HCT116 (cell line): ENCODE measurements around the gene SIX6. TPM values are rescaled to one million over a fixed set of nuclear protein-coding genes. Genes with fewer than 3 reads are reported as not detected.
"Not testable (repeated sequence)": the region's sequence is repeated elsewhere in the genome, so short reads cannot be mapped to it uniquely, and the experiment has no call there.

Source experiments
- ATAC-seq: fragments of 200-7000 bp; cut with Tn5 transposase; 2 replicates; pipeline ENCODE4 v1.9.1; 2020; ENCODE audit warnings: mild to moderate bottlenecking, moderate library complexity
- Bru-seq: library from RNA; stranded (reverse); fragments of 400-500 nt; gene quantifications from one replicate; lab custom pipeline; 2021; lab: Mats Ljungman, UMichigan
- BruChase-seq, 2 experiments: library from RNA; stranded (reverse); fragments of 400-500 nt; gene quantifications; one replicate each; lab custom pipeline; 2021; lab: Mats Ljungman, UMichigan
- BruUV-seq: library from RNA; stranded (reverse); fragments of 400-500 nt; replicated peaks from 2 replicates; lab custom pipeline; 2021; lab: Mats Ljungman, UMichigan
- CTCF ChIA-PET: fragments of 300-600 bp; sonication (Branson Sonifier 250); formaldehyde crosslinking; loops from one replicate; lab custom pipeline; 2021; ENCODE audit warnings: antibody characterized with exemption; lab: Charles Lee
- POLR2A ChIA-PET: fragments of 300-600, 350-600 bp; sonication (Branson Sonifier 250); formaldehyde crosslinking; loops from one replicate; lab custom pipeline; 2021; ENCODE audit warnings: antibody characterized with exemption; lab: Charles Lee
- RAD21 ChIA-PET, 2 experiments: fragments of 300-600 bp; sonication (Branson Sonifier 250); formaldehyde crosslinking; loops; one replicate each; lab custom pipeline; 2023; ENCODE audit warnings: low total read pairs in 2 of 2; ENCODE audit not compliant: uncharacterized antibody in 2 of 2, unreplicated experiment in 2 of 2, low non-redundant PET in 1 of 2; lab: Charles Lee
- DNase-seq: peaks from one replicate; pipeline ENCODE4 v3.0.0-alpha.2; 2010; ENCODE audit warnings: low read depth, low spot score
- H2AFZ ChIP-seq: fragments of 200-600 bp; shearing (Covaris generic), sonication (generic); 2 replicates; pipeline ENCODE4 v1.6.1; 2017; ENCODE audit warnings: low read depth, mixed run types, mixed read lengths, antibody characterized with exemption, low read length; ENCODE audit not compliant: poor library complexity, severe bottlenecking
- H3K27ac ChIP-seq: 2 replicates; pipeline ENCODE4 v1.5.1; 2012; ENCODE audit warnings: low read depth, low read length
- H3K27me3 ChIP-seq: fragments of 200-600 bp; sonication (generic); 2 replicates; pipeline ENCODE4 v1.6.1; 2016; ENCODE audit warnings: mixed run types, low read length, mixed read lengths; ENCODE audit not compliant: insufficient read depth
- H3K36me3 ChIP-seq, 2 experiments: fragments of 200-500 bp in 1 of 2; fragments of 200-600 bp in 1 of 2; sonication (Bioruptor generic) in 1 of 2; sonication (generic) in 1 of 2; 2 replicates each; pipeline versions ENCODE4 v1.5.1 to v1.6.1; 2014 to 2016; ENCODE audit warnings: low read length in 2 of 2, inconsistent platforms in 1 of 2, mixed read lengths in 1 of 2, mixed run types in 1 of 2; ENCODE audit not compliant: insufficient read depth in 2 of 2, control insufficient read depth in 1 of 2
- H3K4me1 ChIP-seq, 2 experiments: fragments of 200-600 bp in 1 of 2; sonication (generic) in 1 of 2; 2 replicates each; pipeline versions ENCODE4 v1.5.1 to v1.6.1; 2012 to 2017; ENCODE audit warnings: low read length in 2 of 2, inconsistent platforms in 1 of 2, mild to moderate bottlenecking in 1 of 2, mixed read lengths in 1 of 2, mixed run types in 1 of 2, moderate library complexity in 1 of 2; ENCODE audit not compliant: insufficient read depth in 2 of 2, control insufficient read depth in 1 of 2
- H3K4me2 ChIP-seq: fragments of 200-600 bp; sonication (generic); 2 replicates; pipeline ENCODE4 v1.6.1; 2017; ENCODE audit warnings: mixed run types, low read length, mixed read lengths
- H3K4me3 ChIP-seq, 2 experiments: fragments of 200-600 bp in 1 of 2; sonication (generic) in 1 of 2; replicated peaks in 1 of 2; 2 replicates each; pipeline ENCODE4 v1.5.1; 2011 to 2016; ENCODE audit warnings: low read length in 2 of 2, control low read depth in 1 of 2, low read depth in 1 of 2, mild to moderate bottlenecking in 1 of 2, mixed read lengths in 1 of 2, mixed run types in 1 of 2
- H3K79me2 ChIP-seq: fragments of 200-600 bp; sonication (generic); 2 replicates; pipeline ENCODE4 v1.6.1; 2017; ENCODE audit warnings: mild to moderate bottlenecking, mixed run types, low read length, moderate library complexity, mixed read lengths; ENCODE audit not compliant: insufficient read depth
- H3K9ac ChIP-seq: fragments of 200-600 bp; sonication (generic); 2 replicates; pipeline ENCODE4 v1.6.1; 2016; ENCODE audit warnings: low read length, mixed read lengths
- H3K9me2 ChIP-seq: fragments of 200-600 bp; sonication (generic), shearing (Covaris generic); 2 replicates; pipeline ENCODE4 v1.6.1; 2017; ENCODE audit warnings: mixed run types, mild to moderate bottlenecking, moderate library complexity; ENCODE audit not compliant: insufficient read depth
- H3K9me3 ChIP-seq, 2 experiments: fragments of 200-500 bp in 1 of 2; fragments of 200-600 bp in 1 of 2; sonication (Bioruptor generic) in 1 of 2; sonication (generic) in 1 of 2; 2 replicates each; pipeline ENCODE4 v1.6.1; 2014 to 2017; ENCODE audit warnings: low read length in 2 of 2, mixed read lengths in 2 of 2, inconsistent platforms in 1 of 2, low read depth in 1 of 2, mild to moderate bottlenecking in 1 of 2, mixed run types in 1 of 2, moderate library complexity in 1 of 2; ENCODE audit not compliant: control insufficient read depth in 1 of 2, insufficient read depth in 1 of 2
- H4K20me1 ChIP-seq: fragments of 200-600 bp; sonication (generic), shearing (Covaris generic); 2 replicates; pipeline ENCODE4 v1.6.1; 2017; ENCODE audit warnings: mixed run types, mild to moderate bottlenecking, moderate library complexity; ENCODE audit not compliant: insufficient read depth
- ATF3 ChIP-seq: IDR thresholded peaks from 2 replicates; pipeline ENCODE4 v1.6.1; 2012
- CEBPB ChIP-seq: IDR thresholded peaks from 2 replicates; pipeline ENCODE4 v1.6.1; 2012; ENCODE audit warnings: low read depth
- CTCF ChIP-seq, 3 experiments: fragments of 200-600 bp in 1 of 3; sonication (generic) in 1 of 3; IDR thresholded peaks in 2 of 3; conservative IDR thresholded peaks in 1 of 3; 2 replicates each; pipeline ENCODE4 v1.5.1; 2012 to 2017; ENCODE audit warnings: low read depth in 2 of 3, low read length in 2 of 3, antibody characterized with exemption in 1 of 3, borderline replicate concordance in 1 of 3, control low read depth in 1 of 3, mild to moderate bottlenecking in 1 of 3, mixed read lengths in 1 of 3, mixed run types in 1 of 3, moderate library complexity in 1 of 3; ENCODE audit not compliant: insufficient read depth in 1 of 3
- EGR1 ChIP-seq: IDR thresholded peaks from 2 replicates; pipeline ENCODE4 v1.6.1; 2012; ENCODE audit warnings: low read depth
- ELF1 ChIP-seq: IDR thresholded peaks from 2 replicates; pipeline ENCODE4 v1.6.1; 2012; ENCODE audit warnings: low read depth, borderline replicate concordance
- EZH2 ChIP-seq: fragments of 200-600 bp; sonication (generic); IDR thresholded peaks from 2 replicates; pipeline ENCODE4 v1.6.1; 2017; ENCODE audit warnings: antibody characterized with exemption, mixed run types
- EZH2phosphoT487 ChIP-seq: fragments of 200-600 bp; IDR thresholded peaks from 2 replicates; pipeline ENCODE4 v1.6.1; 2018; ENCODE audit warnings: antibody characterized with exemption, borderline replicate concordance
- JUND ChIP-seq: IDR thresholded peaks from 2 replicates; pipeline ENCODE4 v1.6.1; 2012
- RAD21 ChIP-seq: IDR thresholded peaks from 2 replicates; pipeline ENCODE4 v1.6.1; 2012; ENCODE audit warnings: low read depth, mild to moderate bottlenecking
- SIN3A ChIP-seq: IDR thresholded peaks from 2 replicates; pipeline ENCODE4 v1.6.1; 2012; ENCODE audit warnings: low read depth
- SP1 ChIP-seq: IDR thresholded peaks from 2 replicates; pipeline ENCODE4 v1.6.1; 2012; ENCODE audit warnings: low read depth
- SRF ChIP-seq: IDR thresholded peaks from 2 replicates; pipeline ENCODE4 v1.6.1; 2012; ENCODE audit warnings: low read depth
- ZBTB33 ChIP-seq: IDR thresholded peaks from 2 replicates; pipeline ENCODE4 v1.6.1; 2011; ENCODE audit warnings: mild to moderate bottlenecking, low read length, moderate library complexity; ENCODE audit not compliant: insufficient replicate concordance; ENCODE audit errors: extremely low read depth
- ZFX ChIP-seq: fragments of 450-650 bp; IDR thresholded peaks from 2 replicates; pipeline ENCODE4 v1.6.1; 2017
- intact Hi-C: fragments of 100-400 bp; cut with micrococcal nuclease; formaldehyde crosslinking; loops from 2 replicates; pipeline ENCODE4 v1.10.0; 2022
- long read RNA-seq: library from polyadenylated mRNA; unstranded; transcript quantifications from one replicate; pipeline ENCODE4 v2.0.0, GENCODE V29; 2021; ENCODE audit not compliant: unreplicated experiment
- polyA plus RNA-seq: library from polyadenylated mRNA; unstranded; fragments of >200 nt; gene quantifications from 2 replicates; pipeline ENCODE4 v1.2.1, GENCODE V29; 2012; ENCODE audit warnings: missing spikeins
- total RNA-seq: library from RNA; stranded (reverse); gene quantifications from one replicate; pipeline ENCODE4 v1.2.1, GENCODE V29; 2021; ENCODE audit not compliant: unreplicated experiment
- TF ChIP-seq, protein P1 (sequence below): IDR thresholded peaks from 2 replicates; pipeline ENCODE4 v1.6.1; 2012

The SIX6 gene
- not detected for total RNA-seq
- polyA plus RNA-seq: not detected in 2 replicates
- Bru-seq, nascent RNA: not detected
- BruChase-seq, experiment 1, labeled RNA remaining after a 6-hour chase: not detected
- not detected for BruChase-seq, experiment 2, labeled RNA remaining after a 2-hour chase
- long read RNA-seq: 0 reads

GRCh38 chr14:60508707-60509437, at the start of gene SIX6:
TSS of gene SIX6 (plus strand) at chr14:60509146. CDS start at chr14:60509399, 253 bp downstream.
- Histone ChIP-seq H3K4me3 (no peak within 1 kb of the TSS), H2AFZ (no peak within 1 kb of the TSS), H3K9me3 (no peaks in the 10 kb centered on the region), H3K4me2 (no peak within 1 kb of the TSS), H3K9me2 (no peaks in the 10 kb centered on the region), H3K4me1 (no peaks in the 10 kb centered on the region), H3K36me3 (no peaks in the 10 kb centered on the region), H3K27me3 (0 out of 2 replicates have a peak, but pooled peaks cover 7% of the 10 kb centered on the region), H4K20me1 (no peaks in the 10 kb centered on the region), H3K27ac (no peak within 1 kb of the TSS), H3K79me2 (no peaks in the 10 kb centered on the region), H3K9ac (no peak within 1 kb of the TSS)
- DNase-seq (no peak), ATAC-seq (no peak)
- BruUV-seq: no TSS peak
- POLR2A ChIA-PET: no interaction called here
- intact Hi-C loops: no loop called here
- RAD21 ChIA-PET: no interaction called here
- CTCF ChIA-PET: no interaction called here
- TF ChIP-seq SIN3A: no peak
- TF ChIP-seq SP1: no peak
- no peak for TF ChIP-seq ZBTB33
- TF ChIP-seq ELF1: no peak
- no peak for TF ChIP-seq ATF3
- no peak for TF ChIP-seq EZH2
- TF ChIP-seq CEBPB: no peak
- no peak for TF ChIP-seq SRF
- no peak for TF ChIP-seq EZH2phosphoT487
- no peak for TF ChIP-seq RAD21
- no peak for TF ChIP-seq ZFX
- no peak for TF ChIP-seq CTCF (IDR thresholded peaks at IDR 0.05 in 2 of 3, conservative IDR thresholded peaks at IDR 0.05 in 1 of 3; ENCODE audit: borderline replicate concordance in 1 of 3, insufficient read depth in 1 of 3, low read depth in 2 of 3, low read length in 2 of 3)
- no peak for TF ChIP-seq JUND
- TF ChIP-seq, protein P1, sequence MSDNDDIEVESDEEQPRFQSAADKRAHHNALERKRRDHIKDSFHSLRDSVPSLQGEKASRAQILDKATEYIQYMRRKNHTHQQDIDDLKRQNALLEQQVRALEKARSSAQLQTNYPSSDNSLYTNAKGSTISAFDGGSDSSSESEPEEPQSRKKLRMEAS: no peak
- TF ChIP-seq EGR1: no peak

- ATAC-seq, H4K20me1 ChIP-seq, H3K4me1 ChIP-seq, H3K36me3 ChIP-seq, H3K4me2 ChIP-seq, RAD21 ChIA-PET, H3K9me3 ChIP-seq, H2AFZ ChIP-seq, CTCF ChIA-PET, BruUV-seq, DNase-seq, H3K27ac ChIP-seq, H3K9me2 ChIP-seq, H3K27me3 ChIP-seq, H3K79me2 ChIP-seq, POLR2A ChIA-PET, H3K4me3 ChIP-seq, H3K9ac ChIP-seq: not testable (repeated sequence)
- intact Hi-C loops: loop anchor here (10.0 kb wide), 1 partner anchor 295 kb away; no protein-coding TSS in a partner anchor
These were observed 28.7 kb upstream of the SIX6 start for GRCh38 chr14:60480248-60480647.
